Measurements from ENCODE around the gene SERPINA5. TPM values are rescaled to one million over a fixed set of nuclear protein-coding genes. Genes with fewer than 3 reads are reported as not detected.
"Not testable (repeated sequence)": the region's sequence is repeated elsewhere in the genome, so short reads cannot be mapped to it uniquely, and the experiment has no call there.

SERPINA5 gene
- total RNA-seq, 2 donors from 2014 or later, result 3.3 to 7.7 TPM

DNA sequence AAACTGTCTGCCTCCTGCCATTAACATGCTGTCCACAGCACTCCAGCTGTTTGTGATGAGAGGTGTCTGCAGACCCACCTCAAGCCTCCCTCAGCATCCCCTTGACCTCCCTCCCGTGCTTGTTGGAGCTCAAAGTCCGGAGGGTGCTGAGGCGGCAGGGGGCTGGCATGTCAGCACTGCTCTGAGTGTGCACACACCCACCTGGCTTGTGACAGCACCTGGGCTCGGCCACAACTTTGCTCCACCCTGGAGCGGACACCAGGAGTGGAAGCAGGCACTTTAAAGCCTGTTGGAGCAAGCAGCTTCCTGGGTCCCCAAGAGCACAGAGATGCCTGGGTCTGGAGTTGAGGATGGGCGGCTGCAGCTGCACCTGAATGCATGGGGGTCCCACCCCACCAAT lies 51.9 kb downstream of the SERPINA5 start:
- no peak overlapping the region for H3K4me3 ChIP-seq
- no peaks in the 10 kb centered on the region for H3K27me3 ChIP-seq
- H3K4me1 ChIP-seq, result no peaks in the 10 kb centered on the region
- no peaks in the 10 kb centered on the region for H3K36me3 ChIP-seq
- no peak overlapping the region for H3K27ac ChIP-seq
- DNase-seq (ENCODE audit: low spot score), result no peak
- TF ChIP-seq, protein P1, sequence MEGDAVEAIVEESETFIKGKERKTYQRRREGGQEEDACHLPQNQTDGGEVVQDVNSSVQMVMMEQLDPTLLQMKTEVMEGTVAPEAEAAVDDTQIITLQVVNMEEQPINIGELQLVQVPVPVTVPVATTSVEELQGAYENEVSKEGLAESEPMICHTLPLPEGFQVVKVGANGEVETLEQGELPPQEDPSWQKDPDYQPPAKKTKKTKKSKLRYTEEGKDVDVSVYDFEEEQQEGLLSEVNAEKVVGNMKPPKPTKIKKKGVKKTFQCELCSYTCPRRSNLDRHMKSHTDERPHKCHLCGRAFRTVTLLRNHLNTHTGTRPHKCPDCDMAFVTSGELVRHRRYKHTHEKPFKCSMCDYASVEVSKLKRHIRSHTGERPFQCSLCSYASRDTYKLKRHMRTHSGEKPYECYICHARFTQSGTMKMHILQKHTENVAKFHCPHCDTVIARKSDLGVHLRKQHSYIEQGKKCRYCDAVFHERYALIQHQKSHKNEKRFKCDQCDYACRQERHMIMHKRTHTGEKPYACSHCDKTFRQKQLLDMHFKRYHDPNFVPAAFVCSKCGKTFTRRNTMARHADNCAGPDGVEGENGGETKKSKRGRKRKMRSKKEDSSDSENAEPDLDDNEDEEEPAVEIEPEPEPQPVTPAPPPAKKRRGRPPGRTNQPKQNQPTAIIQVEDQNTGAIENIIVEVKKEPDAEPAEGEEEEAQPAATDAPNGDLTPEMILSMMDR (IDR thresholded peaks at IDR 0.05), result no peak
- no peaks in the 10 kb centered on the region for H3K9me3 ChIP-seq

DNA sequence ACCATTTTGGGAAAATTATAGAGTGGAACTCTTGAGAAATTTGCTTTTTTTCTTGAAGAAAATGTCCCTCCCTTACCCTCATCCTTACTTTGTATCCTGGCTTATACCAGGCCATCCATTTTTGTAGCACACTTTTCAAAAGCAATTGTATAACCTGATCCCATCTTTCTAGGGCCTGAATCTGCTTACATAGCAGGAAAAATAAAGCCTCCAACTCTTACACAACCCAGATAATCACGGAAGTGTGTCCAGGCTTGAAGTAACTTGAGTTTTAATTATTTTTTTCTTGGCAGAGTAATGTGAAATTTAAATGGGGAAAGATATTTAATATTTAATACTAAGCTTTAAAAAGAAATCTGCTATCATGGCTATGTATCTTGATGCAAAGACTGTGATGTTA lies 53.9 kb downstream of the SERPINA5 start:
- Histone ChIP-seq H3K36me3 (no peaks in the 10 kb centered on the region), H3K4me1 (no peaks in the 10 kb centered on the region), H3K27ac (no peak overlapping the region), H3K27me3 (no peaks in the 10 kb centered on the region), H3K9me3 (no peaks in the 10 kb centered on the region), H3K4me3 (no peak overlapping the region)
- TF ChIP-seq, protein P1 (IDR thresholded peaks at IDR 0.05), result no peak
- no peak for DNase-seq (ENCODE audit: low spot score)

DNA sequence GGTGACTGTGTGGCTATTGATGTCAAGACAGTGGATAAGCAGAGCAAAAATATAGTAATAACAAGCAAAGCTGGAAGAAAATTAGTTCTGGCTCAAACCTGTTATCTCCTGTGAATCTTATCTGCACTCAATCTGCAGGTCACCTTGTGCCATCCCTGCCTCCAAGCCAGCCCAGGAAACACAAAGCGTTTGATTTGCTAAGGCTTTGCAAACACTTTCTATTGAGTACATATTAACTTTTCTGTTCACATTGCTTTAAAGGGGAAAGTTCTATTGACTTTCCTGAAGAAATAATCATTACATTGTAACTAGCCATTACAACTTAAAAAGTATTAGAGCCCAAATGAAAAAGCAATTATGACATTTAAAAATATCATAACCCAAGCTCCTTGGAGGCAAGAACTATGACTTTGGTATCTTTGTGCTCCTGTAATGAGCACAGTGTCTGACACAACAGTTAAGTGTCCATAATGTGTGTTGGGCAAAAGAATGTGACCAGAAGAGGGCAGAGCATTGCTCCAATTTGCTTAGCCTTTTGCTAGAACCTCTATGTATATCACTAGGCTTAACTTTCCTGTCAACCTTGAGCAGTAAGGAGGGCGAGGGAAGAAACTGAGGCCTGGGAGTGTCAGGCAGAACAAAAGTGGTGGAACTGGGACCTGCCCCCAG lies 55.7 kb downstream of the SERPINA5 start:
- H3K9me3 ChIP-seq, result no peaks in the 10 kb centered on the region
- no peak for DNase-seq (ENCODE audit: low spot score)
- TF ChIP-seq, protein P1 (IDR thresholded peaks at IDR 0.05), result no peak
- H3K36me3 ChIP-seq, result no peaks in the 10 kb centered on the region
- no peaks in the 10 kb centered on the region for H3K27me3 ChIP-seq
- H3K4me3 ChIP-seq, result no peak overlapping the region
- no peak overlapping the region for H3K27ac ChIP-seq
- no peaks in the 10 kb centered on the region for H3K4me1 ChIP-seq

DNA sequence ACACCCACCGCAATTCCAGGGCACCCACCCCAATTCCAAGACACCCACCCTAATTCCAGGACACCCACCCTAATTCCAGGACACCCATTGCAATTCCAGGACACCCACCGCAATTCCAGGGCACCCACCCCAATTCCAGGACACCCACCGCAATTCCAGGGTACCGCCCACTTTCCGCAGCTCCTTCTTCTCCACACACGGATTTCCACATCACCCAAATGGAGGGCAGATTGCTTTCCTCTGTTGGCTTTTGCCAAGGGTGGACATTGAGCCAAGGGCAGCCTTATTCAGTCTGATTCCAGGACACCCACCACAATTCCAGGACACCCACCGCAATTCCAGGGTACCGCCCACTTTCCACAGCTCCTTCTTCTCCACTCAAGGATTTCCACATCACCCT lies 56.6 kb downstream of the SERPINA5 start:
- not testable (repeated sequence) for H3K4me1 ChIP-seq; H3K4me3 ChIP-seq; H3K27ac ChIP-seq; H3K27me3 ChIP-seq; H3K36me3 ChIP-seq; DNase-seq (ENCODE audit: low spot score); H3K9me3 ChIP-seq

DNA sequence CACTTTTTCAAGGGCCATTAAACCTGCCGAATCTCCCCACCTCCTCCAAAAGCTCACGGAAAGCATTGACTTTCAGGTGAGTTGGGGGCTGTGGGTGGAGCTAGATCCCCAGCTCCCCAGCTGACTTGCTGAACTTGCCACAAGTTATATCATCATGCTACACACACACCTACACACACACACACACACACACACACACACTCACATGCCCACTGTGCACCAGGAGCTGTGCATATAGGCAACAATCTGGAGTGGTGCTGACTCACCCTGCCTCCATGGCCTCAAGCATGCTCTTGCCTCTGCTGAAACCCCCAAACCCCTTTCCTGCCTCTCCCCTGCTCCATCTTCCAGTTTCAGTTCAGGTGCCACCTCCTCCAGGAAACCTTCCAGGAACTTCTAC lies 57.1 kb downstream of the SERPINA5 start:
- Histone ChIP-seq H3K4me3 (no peak overlapping the region), H3K4me1 (no peaks in the 10 kb centered on the region), H3K27ac (no peak overlapping the region), H3K36me3 (no peaks in the 10 kb centered on the region), H3K9me3 (no peaks in the 10 kb centered on the region), H3K27me3 (no peaks in the 10 kb centered on the region)
- TF ChIP-seq, protein P1 (IDR thresholded peaks at IDR 0.05), result no peak
- no peak for DNase-seq (ENCODE audit: low spot score)

DNA sequence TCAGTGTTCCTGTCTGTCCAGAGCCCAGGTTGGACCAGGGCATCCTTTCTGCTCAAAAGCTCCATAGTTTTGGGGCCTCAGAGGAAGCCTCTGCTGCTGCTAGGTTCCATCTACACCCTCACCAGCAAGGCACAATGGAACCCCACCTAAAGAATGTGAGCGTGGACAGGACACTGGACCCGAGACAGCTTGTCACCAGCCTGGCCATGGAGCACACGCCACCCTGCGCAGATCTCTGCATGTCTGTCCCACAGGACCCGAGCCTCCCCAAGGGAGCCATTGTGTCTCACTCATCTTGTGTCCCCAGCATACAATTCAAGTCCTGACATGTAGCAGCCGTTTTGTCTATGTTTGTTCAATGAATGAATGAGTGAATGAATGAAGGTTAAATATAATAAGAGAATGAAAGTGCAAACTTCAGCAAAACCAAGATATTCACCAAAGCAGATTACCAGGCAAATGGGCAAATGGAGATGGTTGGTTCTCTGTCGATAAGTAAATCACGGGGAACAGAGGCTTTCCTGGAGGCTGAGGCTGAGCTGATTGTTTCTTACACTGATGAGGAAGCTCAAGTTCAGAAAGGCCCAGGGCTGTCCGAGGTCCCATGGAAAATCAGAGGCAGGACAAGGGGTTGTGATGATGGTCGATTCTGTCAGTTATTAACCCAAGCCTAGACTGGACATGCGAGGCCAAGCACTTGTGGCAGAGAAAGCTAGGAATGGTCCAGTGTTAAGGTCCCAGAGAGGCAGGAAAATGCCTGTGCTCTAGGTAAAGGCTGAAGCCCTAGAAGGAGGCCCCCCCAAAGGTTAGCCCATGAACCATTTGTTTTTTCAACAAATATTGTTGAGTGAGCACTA lies 58.0 kb downstream of the SERPINA5 start:
- H3K4me3 ChIP-seq, result no peak overlapping the region
- no peak for DNase-seq (ENCODE audit: low spot score)
- H3K9me3 ChIP-seq, result no peaks in the 10 kb centered on the region
- H3K27me3 ChIP-seq, result no peaks in the 10 kb centered on the region
- no peaks in the 10 kb centered on the region for H3K4me1 ChIP-seq
- TF ChIP-seq, protein P1 (IDR thresholded peaks at IDR 0.05), result no peak
- no peak overlapping the region for H3K27ac ChIP-seq
- H3K36me3 ChIP-seq, result no peaks in the 10 kb centered on the region
